T-helper 1 cell treated with Interleukin-12 subunit alpha and Interleukin-12 subunit beta and Interleukin-4 antibody, amounts not matched to agents 30 μg/mL and 1 μg/mL, for 36 hours (primary cell): ENCODE data around the gene TNFRSF19.

Experiments
- H3K27ac Mint-ChIP-seq: one replicate; pipeline ENCODE4 v1.8.0; 2021; ENCODE audit warnings: mild to moderate bottlenecking, mixed read lengths
- H3K27me3 Mint-ChIP-seq: one replicate; pipeline ENCODE4 v1.8.0; 2021; ENCODE audit warnings: low read depth, mixed read lengths
- H3K36me3 Mint-ChIP-seq: one replicate; pipeline ENCODE4 v1.8.0; 2021; ENCODE audit warnings: low read depth, mixed read lengths
- H3K4me1 Mint-ChIP-seq: one replicate; pipeline ENCODE4 v1.8.0; 2021; ENCODE audit warnings: low read depth, mixed read lengths
- H3K4me3 Mint-ChIP-seq: one replicate; pipeline ENCODE4 v1.8.0; 2021; ENCODE audit warnings: mild to moderate bottlenecking, moderate library complexity, mixed read lengths
- H3K9me3 Mint-ChIP-seq: one replicate; pipeline ENCODE4 v1.8.0; 2021; ENCODE audit warnings: mixed read lengths

The TNFRSF19 gene

GRCh38 chr13:23699271-23699670, 129.1 kb downstream of the TNFRSF19 start:
- no peaks in the 10 kb centered on the region for H3K36me3 Mint-ChIP-seq
- peaks cover 7% of the 10 kb centered on the region for H3K4me1 Mint-ChIP-seq
- H3K9me3 Mint-ChIP-seq, result no peaks in the 10 kb centered on the region
- H3K27ac Mint-ChIP-seq, result no peak overlapping the region
- no peak overlapping the region for H3K4me3 Mint-ChIP-seq
- H3K27me3 Mint-ChIP-seq, result peaks cover 7% of the 10 kb centered on the region

GRCh38 chr13:23701186-23701585, 131.0 kb downstream of the TNFRSF19 start:
- no peak overlapping the region for H3K4me3 Mint-ChIP-seq
- H3K9me3 Mint-ChIP-seq, result no peaks in the 10 kb centered on the region
- peaks cover 7% of the 10 kb centered on the region for H3K27me3 Mint-ChIP-seq
- H3K27ac Mint-ChIP-seq, result no peak overlapping the region
- no peaks in the 10 kb centered on the region for H3K36me3 Mint-ChIP-seq
- peaks cover 2% of the 10 kb centered on the region for H3K4me1 Mint-ChIP-seq

GRCh38 chr13:23701636-23702035, 131.4 kb downstream of the TNFRSF19 start:
- no peak overlapping the region for H3K27ac Mint-ChIP-seq

GRCh38 chr13:23703246-23703860, 133.1 kb downstream of the TNFRSF19 start:
- no peaks in the 10 kb centered on the region for H3K9me3 Mint-ChIP-seq
- H3K27me3 Mint-ChIP-seq, result peaks cover 7% of the 10 kb centered on the region
- no peaks in the 10 kb centered on the region for H3K36me3 Mint-ChIP-seq
- H3K27ac Mint-ChIP-seq, result no peak overlapping the region
- H3K4me3 Mint-ChIP-seq, result no peak overlapping the region
- no peaks in the 10 kb centered on the region for H3K4me1 Mint-ChIP-seq

More at GRCh38 chr13:23701636-23702035, 131.4 kb downstream of the TNFRSF19 start:
- H3K36me3 Mint-ChIP-seq, result no peaks in the 10 kb centered on the region
- H3K4me3 Mint-ChIP-seq, result no peak overlapping the region
- H3K4me1 Mint-ChIP-seq, result no peaks in the 10 kb centered on the region
- peaks cover 7% of the 10 kb centered on the region for H3K27me3 Mint-ChIP-seq
- no peaks in the 10 kb centered on the region for H3K9me3 Mint-ChIP-seq

- Mint-ChIP-seq H3K4me1 (no peaks in the 10 kb centered on the region), H3K36me3 (no peaks in the 10 kb centered on the region), H3K27me3 (peaks cover 5% of the 10 kb centered on the region), H3K9me3 (no peaks in the 10 kb centered on the region), H3K4me3 (no peak overlapping the region), H3K27ac (no peak overlapping the region)
These were observed 135.4 kb downstream of the TNFRSF19 start for GRCh38 chr13:23705583-23705982.

- Mint-ChIP-seq H3K9me3 (no peaks in the 10 kb centered on the region), H3K27me3 (peaks cover 5% of the 10 kb centered on the region), H3K27ac (no peak overlapping the region), H3K36me3 (no peaks in the 10 kb centered on the region), H3K4me1 (no peaks in the 10 kb centered on the region), H3K4me3 (no peak overlapping the region)
These were observed 137.5 kb downstream of the TNFRSF19 start for GRCh38 chr13:23707674-23708073.

- H3K4me3 Mint-ChIP-seq, result no peak overlapping the region
- H3K27ac Mint-ChIP-seq, result no peak overlapping the region
- no peaks in the 10 kb centered on the region for H3K36me3 Mint-ChIP-seq
These were observed 139.3 kb downstream of the TNFRSF19 start for GRCh38 chr13:23709536-23709935.

GRCh38 chr13:23710366-23710765, 140.2 kb downstream of the TNFRSF19 start:
- Mint-ChIP-seq H3K4me1 (no peaks in the 10 kb centered on the region), H3K27ac (no peak overlapping the region), H3K36me3 (no peaks in the 10 kb centered on the region), H3K4me3 (no peak overlapping the region), H3K9me3 (no peaks in the 10 kb centered on the region), H3K27me3 (peaks cover 16% of the 10 kb centered on the region)

More at GRCh38 chr13:23709536-23709935, 139.3 kb downstream of the TNFRSF19 start:
- Mint-ChIP-seq H3K9me3 (no peaks in the 10 kb centered on the region), H3K4me1 (no peaks in the 10 kb centered on the region), H3K27me3 (peaks cover 13% of the 10 kb centered on the region)

GRCh38 chr13:23711355-23711754, 141.1 kb downstream of the TNFRSF19 start:
- Mint-ChIP-seq H3K36me3 (no peaks in the 10 kb centered on the region), H3K4me3 (no peak overlapping the region), H3K9me3 (no peaks in the 10 kb centered on the region), H3K4me1 (no peaks in the 10 kb centered on the region), H3K27me3 (peaks cover 16% of the 10 kb centered on the region), H3K27ac (no peak overlapping the region)

GRCh38 chr13:23714672-23715071, 144.5 kb downstream of the TNFRSF19 start:
- peaks cover 4% of the 10 kb centered on the region for H3K4me1 Mint-ChIP-seq
- no peak overlapping the region for H3K4me3 Mint-ChIP-seq
- peaks cover 16% of the 10 kb centered on the region for H3K27me3 Mint-ChIP-seq
- no peaks in the 10 kb centered on the region for H3K9me3 Mint-ChIP-seq
- no peak overlapping the region for H3K27ac Mint-ChIP-seq
- no peaks in the 10 kb centered on the region for H3K36me3 Mint-ChIP-seq

- no peaks in the 10 kb centered on the region for H3K9me3 Mint-ChIP-seq
- H3K4me1 Mint-ChIP-seq, result peaks cover 4% of the 10 kb centered on the region
- no peaks in the 10 kb centered on the region for H3K36me3 Mint-ChIP-seq
- no peak overlapping the region for H3K4me3 Mint-ChIP-seq
- no peak overlapping the region for H3K27ac Mint-ChIP-seq
- H3K27me3 Mint-ChIP-seq, result peaks cover 16% of the 10 kb centered on the region
These were observed 145.0 kb downstream of the TNFRSF19 start for GRCh38 chr13:23715092-23715761.

GRCh38 chr13:23715762-23716235, 145.6 kb downstream of the TNFRSF19 start:
- no peak overlapping the region for H3K4me3 Mint-ChIP-seq
- peaks cover 4% of the 10 kb centered on the region for H3K4me1 Mint-ChIP-seq
- no peaks in the 10 kb centered on the region for H3K36me3 Mint-ChIP-seq
- H3K9me3 Mint-ChIP-seq, result no peaks in the 10 kb centered on the region
- H3K27me3 Mint-ChIP-seq, result peaks cover 16% of the 10 kb centered on the region
- no peak overlapping the region for H3K27ac Mint-ChIP-seq

- Mint-ChIP-seq H3K27ac (no peak overlapping the region), H3K36me3 (no peaks in the 10 kb centered on the region), H3K4me1 (peaks cover 4% of the 10 kb centered on the region), H3K27me3 (peaks cover 16% of the 10 kb centered on the region), H3K9me3 (no peaks in the 10 kb centered on the region), H3K4me3 (no peak overlapping the region)
These were observed 146.2 kb downstream of the TNFRSF19 start for GRCh38 chr13:23716401-23716800.

GRCh38 chr13:23718996-23719395, 148.8 kb downstream of the TNFRSF19 start:
- no peaks in the 10 kb centered on the region for H3K36me3 Mint-ChIP-seq

GRCh38 chr13:23722726-23723453, 152.7 kb downstream of the TNFRSF19 start:
- Mint-ChIP-seq H3K4me1 (peaks cover 4% of the 10 kb centered on the region), H3K4me3 (no peak overlapping the region), H3K36me3 (no peaks in the 10 kb centered on the region), H3K27ac (no peak overlapping the region), H3K27me3 (no peaks in the 10 kb centered on the region), H3K9me3 (no peaks in the 10 kb centered on the region)

More at GRCh38 chr13:23718996-23719395, 148.8 kb downstream of the TNFRSF19 start:
- peaks cover 8% of the 10 kb centered on the region for H3K27me3 Mint-ChIP-seq
- H3K9me3 Mint-ChIP-seq, result no peaks in the 10 kb centered on the region
- H3K4me1 Mint-ChIP-seq, result peaks cover 4% of the 10 kb centered on the region
- H3K4me3 Mint-ChIP-seq, result no peak overlapping the region
- H3K27ac Mint-ChIP-seq, result no peak overlapping the region
